IMR-90 (cell line): ENCODE measurements around the gene TBPL1. TPM values are rescaled to one million over a fixed set of nuclear protein-coding genes. Genes with fewer than 3 reads are reported as not detected.

Experiments used
- ATAC-seq: fragments of 200-7000 bp; cut with Tn5 transposase; 2 replicates; pipeline ENCODE4 v1.9.1; 2020; ENCODE audit warnings: low read depth, mild to moderate bottlenecking, moderate library complexity
- BruUV-seq: library from RNA; stranded (reverse); fragments of 400-500 nt; replicated peaks from 2 replicates; lab custom pipeline; 2021; lab: Mats Ljungman, UMichigan
- CTCF ChIA-PET: fragments of 300-600 bp; formaldehyde crosslinking; extraction: SDS; loops from one replicate; lab custom pipeline; 2021; ENCODE audit warnings: antibody characterized with exemption; lab: Yijun Ruan, JAX
- POLR2A ChIA-PET: fragments of 300-600 bp; sonication (Branson Sonifier 250); formaldehyde crosslinking; loops from one replicate; lab custom pipeline; 2022; ENCODE audit warnings: antibody characterized with exemption; ENCODE audit not compliant: unreplicated experiment; lab: Charles Lee
- DNase-seq: peaks from one replicate; pipeline ENCODE4 v3.0.0; 2013
- H2AFZ ChIP-seq: replicated peaks from 2 replicates; pipeline ENCODE3; 2013; ENCODE audit warnings: low read length, mild to moderate bottlenecking; ENCODE audit not compliant: poor library complexity
- H2AK5ac ChIP-seq: 2 replicates; pipeline ENCODE4 v1.6.1; 2013; ENCODE audit warnings: low read depth, low read length, inconsistent platforms
- H2AK9ac ChIP-seq: replicated peaks from 2 replicates; pipeline ENCODE3; 2013; ENCODE audit warnings: mild to moderate bottlenecking, low read depth, low read length, moderate library complexity; ENCODE audit not compliant: poor library complexity
- H2BK120ac ChIP-seq: 2 replicates; pipeline ENCODE4 v1.6.1; 2013; ENCODE audit warnings: low read depth, low read length, inconsistent platforms
- H2BK15ac ChIP-seq: 3 replicates; pipeline ENCODE4 v1.6.1; 2013; ENCODE audit warnings: low read depth, low read length, inconsistent platforms
- H2BK20ac ChIP-seq: 2 replicates; pipeline ENCODE4 v1.6.1; 2013; ENCODE audit warnings: low read depth, mild to moderate bottlenecking, inconsistent platforms, low read length, moderate library complexity
- H2BK5ac ChIP-seq: 2 replicates; pipeline ENCODE4 v1.6.1; 2013; ENCODE audit warnings: mild to moderate bottlenecking, low read depth, low read length, inconsistent platforms; ENCODE audit not compliant: poor library complexity, severe bottlenecking
- H3K14ac ChIP-seq: replicated peaks from 2 replicates; pipeline ENCODE4 v1.6.1; 2013; ENCODE audit warnings: low read depth, low read length, inconsistent platforms
- H3K18ac ChIP-seq: 2 replicates; pipeline ENCODE4 v1.6.1; 2013; ENCODE audit warnings: low read depth, low read length, control low read depth
- H3K23ac ChIP-seq: 2 replicates; pipeline ENCODE4 v1.6.1; 2013; ENCODE audit warnings: low read depth, low read length, inconsistent platforms
- H3K27ac ChIP-seq: 2 replicates; pipeline ENCODE4 v1.5.1; 2013; ENCODE audit warnings: mild to moderate bottlenecking, control low read depth, low read length; ENCODE audit not compliant: insufficient read depth
- H3K27me3 ChIP-seq: 2 replicates; pipeline ENCODE4 v1.6.1; 2013; ENCODE audit warnings: low read length; ENCODE audit not compliant: control insufficient read depth, insufficient read depth
- H3K36me3 ChIP-seq: 2 replicates; pipeline ENCODE4 v1.6.1; 2013; ENCODE audit warnings: low read length, mixed read lengths; ENCODE audit not compliant: control insufficient read depth, insufficient read depth
- H3K4ac ChIP-seq: 2 replicates; pipeline ENCODE4 v1.6.1; 2013; ENCODE audit warnings: low read depth, low read length, inconsistent platforms
- H3K4me1 ChIP-seq: 2 replicates; pipeline ENCODE4 v1.6.1; 2013; ENCODE audit warnings: low read length, mixed read lengths; ENCODE audit not compliant: control insufficient read depth, insufficient read depth
- H3K4me2 ChIP-seq: 2 replicates; pipeline ENCODE4 v1.6.1; 2013; ENCODE audit warnings: low read depth, mild to moderate bottlenecking, control low read depth, low read length, moderate library complexity
- H3K4me3 ChIP-seq: 2 replicates; pipeline ENCODE4 v1.5.1; 2013; ENCODE audit warnings: low read depth, mild to moderate bottlenecking, control low read depth, low read length, moderate library complexity; ENCODE audit not compliant: insufficient read depth
- H3K56ac ChIP-seq: 2 replicates; pipeline ENCODE4 v1.6.1; 2013; ENCODE audit warnings: low read length, inconsistent platforms; ENCODE audit not compliant: insufficient read depth; ENCODE audit errors: extremely low read depth
- H3K79me1 ChIP-seq, 2 experiments: 2 replicates each; pipeline ENCODE4 v1.6.1; 2013; ENCODE audit warnings: low read length in 2 of 2, inconsistent platforms in 1 of 2, low read depth in 1 of 2
- H3K9ac ChIP-seq: 2 replicates; pipeline ENCODE4 v1.6.1; 2013; ENCODE audit warnings: low read depth, low read length, control low read depth
- H3K9me1 ChIP-seq: 2 replicates; pipeline ENCODE4 v1.6.1; 2013; ENCODE audit warnings: low read length, inconsistent platforms; ENCODE audit not compliant: insufficient read depth
- H3K9me3 ChIP-seq: 2 replicates; pipeline ENCODE4 v1.6.1; 2013; ENCODE audit warnings: low read length; ENCODE audit not compliant: control insufficient read depth, insufficient read depth
- H4K20me1 ChIP-seq: 2 replicates; pipeline ENCODE4 v1.6.1; 2013; ENCODE audit warnings: low read length, inconsistent platforms; ENCODE audit not compliant: insufficient read depth
- H4K5ac ChIP-seq: 2 replicates; pipeline ENCODE4 v1.6.1; 2013; ENCODE audit warnings: mild to moderate bottlenecking, low read depth, low read length, control low read depth
- H4K8ac ChIP-seq, 2 experiments: 2 replicates each; pipeline ENCODE4 v1.6.1; 2013; ENCODE audit warnings: low read depth in 2 of 2, low read length in 2 of 2, control low read depth in 1 of 2, inconsistent platforms in 1 of 2
- H4K91ac ChIP-seq: 2 replicates; pipeline ENCODE4 v1.6.1; 2013; ENCODE audit warnings: low read depth, low read length, inconsistent platforms; ENCODE audit not compliant: insufficient read depth
- CEBPB ChIP-seq: IDR thresholded peaks from 2 replicates; pipeline ENCODE4 v1.6.1; 2012; ENCODE audit warnings: low read depth, low read length, improper control_type of control experiment
- CHD1 ChIP-seq: IDR thresholded peaks from 2 replicates; pipeline ENCODE4 v1.6.1; 2012; ENCODE audit warnings: low read depth, low read length, improper control_type of control experiment
- FOS ChIP-seq: fragments of 150-350 bp; IDR thresholded peaks from 2 replicates; pipeline ENCODE4 v1.6.1; 2016; ENCODE audit warnings: low read depth, low read length
- MAFK ChIP-seq: IDR thresholded peaks from 2 replicates; pipeline ENCODE4 v1.6.1; 2012; ENCODE audit warnings: low read depth, low read length, improper control_type of control experiment
- MAZ ChIP-seq: IDR thresholded peaks from 2 replicates; pipeline ENCODE4 v1.6.1; 2012; ENCODE audit warnings: low read depth, mild to moderate bottlenecking, low read length, improper control_type of control experiment, moderate library complexity, borderline replicate concordance
- MXI1 ChIP-seq: IDR thresholded peaks from 2 replicates; pipeline ENCODE4 v1.6.1; 2012; ENCODE audit warnings: low read depth, mild to moderate bottlenecking, low read length, moderate library complexity, borderline replicate concordance
- NFE2L2 ChIP-seq: fragments of 150-350 bp; IDR thresholded peaks from 2 replicates; pipeline ENCODE4 v1.6.1; 2016; ENCODE audit warnings: low read depth, mild to moderate bottlenecking, low read length
- POLR2A ChIP-seq: IDR thresholded peaks from 2 replicates; pipeline ENCODE4 v1.6.1; 2012; ENCODE audit warnings: mild to moderate bottlenecking, low read depth, low read length
- RAD21 ChIP-seq: IDR thresholded peaks from 2 replicates; pipeline ENCODE4 v1.6.1; 2012; ENCODE audit warnings: low read length, improper control_type of control experiment
- RCOR1 ChIP-seq: IDR thresholded peaks from 2 replicates; pipeline ENCODE4 v1.6.1; 2012; ENCODE audit warnings: mild to moderate bottlenecking, low read length, improper control_type of control experiment; ENCODE audit not compliant: insufficient replicate concordance
- RFX5 ChIP-seq: IDR thresholded peaks from 2 replicates; pipeline ENCODE4 v1.8.0; 2012; ENCODE audit warnings: low read depth, mild to moderate bottlenecking, low read length, moderate library complexity
- SMC3 ChIP-seq: fragments of 150-350 bp; IDR thresholded peaks from 2 replicates; pipeline ENCODE4 v1.6.1; 2016; ENCODE audit warnings: low read depth, mild to moderate bottlenecking, antibody characterized with exemption, low read length, moderate library complexity
- USF2 ChIP-seq: fragments of 150-350 bp; IDR thresholded peaks from 2 replicates; pipeline ENCODE4 v1.6.1; 2017; ENCODE audit warnings: mild to moderate bottlenecking, antibody characterized with exemption, low read length, low read depth
- WGBS, 2 experiments: methylation state at CpG; one replicate each; pipeline versions ENCODE4 v1.1.5 to v1.1.7; 2013; ENCODE audit warnings: missing lambda C conversion rate in 2 of 2; ENCODE audit not compliant: insufficient read length in 1 of 2; ENCODE audit errors: extremely low coverage in 2 of 2; 5-methylcytosine and 5-hydroxymethylcytosine counted together
- dilution Hi-C: fragments of 300-500 bp; cut with HindIII; formaldehyde crosslinking; loops from one replicate; pipeline ENCODE4 v1.14.3; 2018; ENCODE audit warnings: low sequenced_read_pairs; ENCODE audit not compliant: unreplicated experiment
- in situ Hi-C: fragments of 300-500 bp; cut with MboI; formaldehyde crosslinking; loops from 3 replicates; pipeline ENCODE4 v1.14.3; 2019; ENCODE audit warnings: low sequenced_read_pairs, inconsistent platforms, mixed read lengths
- intact Hi-C: fragments of 100-400 bp; cut with micrococcal nuclease; formaldehyde crosslinking; loops from 2 replicates; pipeline ENCODE4 v1.10.0; 2022
- polyA plus RNA-seq, 3 experiments: library from polyadenylated mRNA; depleted of rRNA; stranded (reverse); fragments of >200 nt; gene quantifications; 2 replicates each; pipeline ENCODE4 v1.2.3, GENCODE V29; 2012; ENCODE audit warnings: low replicate concordance in 1 of 3
- total RNA-seq: library from RNA; depleted of rRNA; stranded (reverse); fragments of >200 nt; gene quantifications from 2 replicates; pipeline ENCODE4 v1.2.3, GENCODE V29; 2012
- TF ChIP-seq, protein P1 (sequence below): fragments of 150-350 bp; IDR thresholded peaks from 2 replicates; pipeline ENCODE4 v1.6.1; 2016; ENCODE audit warnings: low read depth, mild to moderate bottlenecking, low read length, moderate library complexity, borderline replicate concordance
- TF ChIP-seq, protein P2 (sequence below): conservative IDR thresholded peaks from 2 replicates; pipeline ENCODE4 v1.5.1; 2012; ENCODE audit warnings: mild to moderate bottlenecking, low read depth, low read length, improper control_type of control experiment

TBPL1 gene
- total and polyA plus RNA-seq, 2 of the 4 experiments (the other 2 are of a cell fraction), result 25.6 to 32.5 TPM

DNA sequence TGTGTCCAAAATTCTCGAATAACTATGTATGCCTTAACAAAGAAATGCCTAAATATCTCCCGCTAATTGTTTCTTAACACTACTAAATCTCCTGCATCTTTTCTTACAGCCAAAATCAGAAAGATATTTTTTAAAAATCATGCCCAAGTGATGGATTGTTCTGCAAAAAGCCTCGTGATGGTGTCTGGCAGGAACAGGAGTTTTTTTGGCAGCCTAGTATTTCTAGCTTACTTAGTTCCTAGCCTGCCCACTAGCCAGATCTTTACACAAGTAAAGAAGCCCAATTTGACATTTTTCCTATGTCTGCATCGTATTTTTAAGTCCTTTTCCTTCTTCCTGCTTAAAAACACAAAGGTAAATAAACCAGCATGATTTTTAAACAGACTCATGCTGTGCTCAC, 67.9 kb downstream of the TBPL1 start:
- Histone ChIP-seq H2AFZ (no peak overlapping the region), H3K4me3 (no peak overlapping the region)
- no peak for ATAC-seq

More for the DNA sequence above, 67.9 kb downstream of the TBPL1 start:
- no peak overlapping the region for H3K56ac ChIP-seq
- peaks cover under 1% of the 10 kb centered on the region; the same call in 1 of the 2 replicates for H3K4me1 ChIP-seq
- H2AK9ac ChIP-seq, result no peak overlapping the region
- H3K9me1 ChIP-seq, result no peaks in the 10 kb centered on the region
- H3K4me2 ChIP-seq, result no peak overlapping the region
- H3K4ac ChIP-seq, result no peak overlapping the region
- ChIA-PET CTCF (no interaction called here), POLR2A (no interaction called here)
- H2BK15ac ChIP-seq, result no peak overlapping the region
- no peak for DNase-seq
- no peak overlapping the region for H2BK120ac ChIP-seq
- H3K36me3 ChIP-seq, result 0 out of 2 replicates have a peak, but pooled peaks cover 1% of the 10 kb centered on the region
- BruUV-seq, result no TSS peak
- H4K5ac ChIP-seq, result no peak overlapping the region
- no peaks in the 10 kb centered on the region for H3K27me3 ChIP-seq
- intact Hi-C loops (no loop called here), in situ Hi-C loops (no loop called here), dilution Hi-C loops (no loop called here)
- H2BK5ac ChIP-seq, result no peak overlapping the region
- no peaks in the 10 kb centered on the region for H3K79me1 ChIP-seq
- H3K9ac ChIP-seq, result no peak overlapping the region
- H4K8ac ChIP-seq, result no peak overlapping the region
- H2BK20ac ChIP-seq, result no peak overlapping the region
- no peak overlapping the region for H2AK5ac ChIP-seq
- H3K27ac ChIP-seq, result no peak overlapping the region
- TF ChIP-seq, protein P1, sequence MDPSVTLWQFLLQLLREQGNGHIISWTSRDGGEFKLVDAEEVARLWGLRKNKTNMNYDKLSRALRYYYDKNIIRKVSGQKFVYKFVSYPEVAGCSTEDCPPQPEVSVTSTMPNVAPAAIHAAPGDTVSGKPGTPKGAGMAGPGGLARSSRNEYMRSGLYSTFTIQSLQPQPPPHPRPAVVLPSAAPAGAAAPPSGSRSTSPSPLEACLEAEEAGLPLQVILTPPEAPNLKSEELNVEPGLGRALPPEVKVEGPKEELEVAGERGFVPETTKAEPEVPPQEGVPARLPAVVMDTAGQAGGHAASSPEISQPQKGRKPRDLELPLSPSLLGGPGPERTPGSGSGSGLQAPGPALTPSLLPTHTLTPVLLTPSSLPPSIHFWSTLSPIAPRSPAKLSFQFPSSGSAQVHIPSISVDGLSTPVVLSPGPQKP, result no peak
- no peak for TF ChIP-seq FOS
- no peak for TF ChIP-seq CEBPB
- TF ChIP-seq MXI1, result no peak
- no peak for TF ChIP-seq CHD1
- TF ChIP-seq, protein P2, sequence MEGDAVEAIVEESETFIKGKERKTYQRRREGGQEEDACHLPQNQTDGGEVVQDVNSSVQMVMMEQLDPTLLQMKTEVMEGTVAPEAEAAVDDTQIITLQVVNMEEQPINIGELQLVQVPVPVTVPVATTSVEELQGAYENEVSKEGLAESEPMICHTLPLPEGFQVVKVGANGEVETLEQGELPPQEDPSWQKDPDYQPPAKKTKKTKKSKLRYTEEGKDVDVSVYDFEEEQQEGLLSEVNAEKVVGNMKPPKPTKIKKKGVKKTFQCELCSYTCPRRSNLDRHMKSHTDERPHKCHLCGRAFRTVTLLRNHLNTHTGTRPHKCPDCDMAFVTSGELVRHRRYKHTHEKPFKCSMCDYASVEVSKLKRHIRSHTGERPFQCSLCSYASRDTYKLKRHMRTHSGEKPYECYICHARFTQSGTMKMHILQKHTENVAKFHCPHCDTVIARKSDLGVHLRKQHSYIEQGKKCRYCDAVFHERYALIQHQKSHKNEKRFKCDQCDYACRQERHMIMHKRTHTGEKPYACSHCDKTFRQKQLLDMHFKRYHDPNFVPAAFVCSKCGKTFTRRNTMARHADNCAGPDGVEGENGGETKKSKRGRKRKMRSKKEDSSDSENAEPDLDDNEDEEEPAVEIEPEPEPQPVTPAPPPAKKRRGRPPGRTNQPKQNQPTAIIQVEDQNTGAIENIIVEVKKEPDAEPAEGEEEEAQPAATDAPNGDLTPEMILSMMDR, result no peak
- TF ChIP-seq RAD21, result no peak
- no peak for TF ChIP-seq NFE2L2
- no peak for TF ChIP-seq RFX5
- no peak for TF ChIP-seq POLR2A
- TF ChIP-seq SMC3, result no peak
- TF ChIP-seq RCOR1, result no peak
- TF ChIP-seq MAFK, result no peak
- no peak for TF ChIP-seq MAZ
- TF ChIP-seq USF2, result no peak
- H4K91ac ChIP-seq, result no peak overlapping the region
- H3K14ac ChIP-seq, result no peak overlapping the region
- WGBS, 2 experiments, result no CpG with 5 or more reads among the region's 4 CpGs
- H3K23ac ChIP-seq, result no peak overlapping the region
- no peak overlapping the region for H3K18ac ChIP-seq
- H3K9me3 ChIP-seq, result no peaks in the 10 kb centered on the region
- no peaks in the 10 kb centered on the region for H4K20me1 ChIP-seq
